Fibroblast of the aortic adventitia (primary cell): Measurements from ENCODE around the gene SLC27A1. TPM values are rescaled to one million over a fixed set of nuclear protein-coding genes. Genes with fewer than 3 reads are reported as not detected.

ENCODE experiments used
- DNase-seq: peaks from one replicate; pipeline ENCODE4 v3.0.0-alpha.2; 2010; ENCODE audit warnings: low read depth
- H3K4me3 ChIP-seq: 2 replicates; pipeline ENCODE4 v1.5.1; 2011; ENCODE audit warnings: low read depth, mild to moderate bottlenecking, control low read depth, low read length, moderate library complexity
- total RNA-seq: library from RNA; depleted of rRNA; stranded (reverse); fragments of >200 nt; gene quantifications from 2 replicates; pipeline ENCODE4 v1.2.3, GENCODE V29; 2012; ENCODE audit warnings: low replicate concordance
- TF ChIP-seq, protein P1 (sequence below): IDR thresholded peaks from 2 replicates; pipeline ENCODE4 v1.5.1; 2011; ENCODE audit warnings: mild to moderate bottlenecking, low read length, control low read depth, inconsistent platforms; ENCODE audit not compliant: insufficient read depth

The SLC27A1 gene
- total RNA-seq, 1 donor, result 11.4 TPM

GRCh38 chr19:17525141-17525540 lies 54.8 kb downstream of the SLC27A1 start:
- TF ChIP-seq, protein P1, sequence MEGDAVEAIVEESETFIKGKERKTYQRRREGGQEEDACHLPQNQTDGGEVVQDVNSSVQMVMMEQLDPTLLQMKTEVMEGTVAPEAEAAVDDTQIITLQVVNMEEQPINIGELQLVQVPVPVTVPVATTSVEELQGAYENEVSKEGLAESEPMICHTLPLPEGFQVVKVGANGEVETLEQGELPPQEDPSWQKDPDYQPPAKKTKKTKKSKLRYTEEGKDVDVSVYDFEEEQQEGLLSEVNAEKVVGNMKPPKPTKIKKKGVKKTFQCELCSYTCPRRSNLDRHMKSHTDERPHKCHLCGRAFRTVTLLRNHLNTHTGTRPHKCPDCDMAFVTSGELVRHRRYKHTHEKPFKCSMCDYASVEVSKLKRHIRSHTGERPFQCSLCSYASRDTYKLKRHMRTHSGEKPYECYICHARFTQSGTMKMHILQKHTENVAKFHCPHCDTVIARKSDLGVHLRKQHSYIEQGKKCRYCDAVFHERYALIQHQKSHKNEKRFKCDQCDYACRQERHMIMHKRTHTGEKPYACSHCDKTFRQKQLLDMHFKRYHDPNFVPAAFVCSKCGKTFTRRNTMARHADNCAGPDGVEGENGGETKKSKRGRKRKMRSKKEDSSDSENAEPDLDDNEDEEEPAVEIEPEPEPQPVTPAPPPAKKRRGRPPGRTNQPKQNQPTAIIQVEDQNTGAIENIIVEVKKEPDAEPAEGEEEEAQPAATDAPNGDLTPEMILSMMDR, result no peak
- DNase-seq, result no peak
- no peak overlapping the region for H3K4me3 ChIP-seq

- no peak overlapping the region for H3K4me3 ChIP-seq
- TF ChIP-seq, protein P1, result no peak
- no peak for DNase-seq
These were observed 56.6 kb downstream of the SLC27A1 start for GRCh38 chr19:17526922-17527321.

GRCh38 chr19:17527326-17527725 lies 57.0 kb downstream of the SLC27A1 start:
- DNase-seq, result no peak
- TF ChIP-seq, protein P1, result no peak
- H3K4me3 ChIP-seq, result no peak overlapping the region

DNA sequence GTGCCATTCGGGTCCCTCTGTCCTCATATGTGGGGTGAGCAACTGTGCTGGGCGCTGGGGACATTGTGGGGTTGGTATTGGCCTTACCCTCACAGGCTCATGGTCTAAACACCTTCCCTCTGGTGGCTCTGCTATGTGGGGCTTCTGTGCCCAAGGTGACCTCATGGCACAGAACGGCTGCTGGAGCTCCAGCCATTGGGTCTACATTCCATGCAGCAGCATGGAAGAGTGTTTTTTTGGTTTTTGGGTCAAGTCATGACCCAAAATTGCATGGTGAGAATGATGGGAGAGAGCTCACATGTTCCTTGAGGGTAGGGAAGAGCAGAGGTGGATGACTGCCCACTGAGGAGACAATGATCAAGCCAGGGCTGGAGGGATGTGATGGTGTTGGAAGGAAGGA lies 58.3 kb downstream of the SLC27A1 start:
- TF ChIP-seq, protein P1, result no peak
- no peak overlapping the region for H3K4me3 ChIP-seq
- no peak for DNase-seq

- no peak for DNase-seq
- TF ChIP-seq, protein P1, result no peak
- H3K4me3 ChIP-seq, result no peak overlapping the region
These were observed 59.2 kb downstream of the SLC27A1 start for GRCh38 chr19:17529239-17530158.

- no peak overlapping the region for H3K4me3 ChIP-seq
- no peak for DNase-seq
- TF ChIP-seq, protein P1, result no peak
These were observed 60.3 kb downstream of the SLC27A1 start for GRCh38 chr19:17530586-17530985.

DNA sequence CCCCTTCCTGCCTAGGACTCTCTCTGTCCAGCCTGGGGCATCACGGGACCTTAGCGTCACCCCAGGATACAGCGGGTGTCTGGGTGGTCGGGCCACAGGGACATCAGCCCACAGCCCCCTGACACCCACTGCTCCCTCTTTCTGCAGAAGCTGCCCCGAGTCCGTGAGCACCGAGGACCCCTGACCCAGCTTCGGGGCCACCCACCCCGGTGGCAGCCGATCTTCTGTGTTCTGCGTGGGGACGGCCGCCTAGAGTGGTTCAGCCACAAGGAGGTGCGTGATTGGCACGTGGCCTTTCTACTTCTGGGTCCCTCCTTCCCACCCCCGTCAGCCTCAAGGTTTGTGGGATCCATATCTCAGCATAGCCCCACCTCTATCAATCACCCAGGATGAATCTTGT lies 61.8 kb downstream of the SLC27A1 start:
- H3K4me3 ChIP-seq, result no peak overlapping the region
- DNase-seq, result no peak
- TF ChIP-seq, protein P1, result no peak
